Measurements from ENCODE around the gene LAMP5. TPM values are rescaled to one million over a fixed set of nuclear protein-coding genes. Genes with fewer than 3 reads are reported as not detected.

Gene LAMP5
- not detected for total RNA-seq
- not detected for total RNA-seq (2013)
- 0 to 0.10 (median 0) reads per million in 29 experiments for total RNA-seq

GRCh38 chr20:9514461-9515213 lies at the start of gene LAMP5:
Gene LAMP5, plus strand, starts transcription at chr20:9514590. Its CDS starts 263 bp downstream, at chr20:9514853.
- H3K36me3 Mint-ChIP-seq = no peaks in the 10 kb centered on the region
- Histone ChIP-seq H3K4me1 (ENCODE audit: control insufficient read depth in 1 of 2, extremely low read depth in 1 of 2, insufficient read depth in 2 of 2, low read length in 2 of 2) (no peaks in the 10 kb centered on the region), H3K27me3 (replicated peaks in 1 of 2; ENCODE audit: control insufficient read depth in 2 of 2, extremely low read depth in 1 of 2, insufficient read depth in 2 of 2, low read length in 1 of 2) (peaks cover 19 to 29% of the 10 kb centered on the region in 2 experiments), H3K27ac (ENCODE audit: low read length) (no peak within 1 kb of the TSS), H3K4me3 (ENCODE audit: control insufficient read depth in 1 of 2, extremely low read depth in 1 of 2, low read length in 1 of 2) (no peak within 1 kb of the TSS), H3K9me3 (no peaks in the 10 kb centered on the region), H3K36me3 (ENCODE audit: control insufficient read depth in 2 of 2, extremely low read depth in 1 of 2, insufficient read depth in 1 of 2, low read length in 1 of 2) (no peaks in the 10 kb centered on the region)
- H3K27ac Mint-ChIP-seq = no peak within 1 kb of the TSS
- POLR2A ChIA-PET = no interaction called here
- 6% methylated on average over 18 of the region's 38 CpGs for WGBS (ENCODE audit: insufficient coverage)
- ATAC-seq (replicated peaks in 1 of 4) (no peak), DNase-seq (no peak)
- H3K4me1 Mint-ChIP-seq = peaks cover 0 to 3% (median 0%) of the 10 kb centered on the region in 3 donors
- CTCF ChIA-PET = no interaction called here
- H3K4me3 Mint-ChIP-seq = no peak within 1 kb of the TSS
- peaks cover 47 to 65% of the 10 kb centered on the region in 2 donors for H3K27me3 Mint-ChIP-seq
- no peaks in the 10 kb centered on the region for H3K9me3 Mint-ChIP-seq

DNA sequence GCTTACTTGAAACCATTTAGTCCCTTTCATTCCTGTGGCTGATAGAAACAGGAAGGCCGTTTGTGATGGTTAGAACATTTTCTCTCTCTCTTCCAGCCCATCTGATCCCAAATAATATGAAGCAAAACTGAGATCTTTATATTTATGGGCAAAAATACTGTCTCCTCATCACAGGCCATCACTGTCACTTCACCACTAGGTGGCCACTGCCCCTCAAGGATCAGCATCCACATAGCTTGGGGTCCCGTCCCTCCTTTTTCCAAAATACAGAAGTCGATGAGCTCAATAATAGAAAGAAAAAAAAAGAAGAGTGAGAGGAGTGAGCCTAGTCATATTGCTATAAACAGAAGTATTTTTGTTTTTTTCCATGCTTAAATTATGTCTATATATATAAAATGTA lies 46.4 kb upstream of the LAMP5 start:
- ATAC-seq (replicated peaks in 1 of 4) (no peak), DNase-seq (no peak)
- Histone ChIP-seq H3K4me3 (ENCODE audit: control insufficient read depth in 1 of 2, extremely low read depth in 1 of 2, low read length in 1 of 2) (no peak overlapping the region), H3K4me1 (ENCODE audit: control insufficient read depth in 1 of 2, extremely low read depth in 1 of 2, insufficient read depth in 2 of 2, low read length in 2 of 2) (no peaks in the 10 kb centered on the region), H3K27me3 (replicated peaks in 1 of 2; ENCODE audit: control insufficient read depth in 2 of 2, extremely low read depth in 1 of 2, insufficient read depth in 2 of 2, low read length in 1 of 2) (no peaks in the 10 kb centered on the region), H3K36me3 (ENCODE audit: control insufficient read depth in 2 of 2, extremely low read depth in 1 of 2, insufficient read depth in 1 of 2, low read length in 1 of 2) (no peaks in the 10 kb centered on the region), H3K9me3 (no peaks in the 10 kb centered on the region), H3K27ac (ENCODE audit: low read length) (no peak overlapping the region)
- H3K27ac Mint-ChIP-seq = no peak overlapping the region
- WGBS (ENCODE audit: insufficient coverage) = no CpG with 5 or more reads among the region's 3 CpGs
- POLR2A ChIA-PET = no interaction called here
- no peak overlapping the region for H3K4me3 Mint-ChIP-seq
- no peaks in the 10 kb centered on the region for H3K4me1 Mint-ChIP-seq
- CTCF ChIA-PET = no interaction called here
- H3K27me3 Mint-ChIP-seq = no peaks in the 10 kb centered on the region
- no peaks in the 10 kb centered on the region for H3K36me3 Mint-ChIP-seq
- H3K9me3 Mint-ChIP-seq = peaks cover 3 to 12% (median 7%) of the 10 kb centered on the region in 3 donors

DNA sequence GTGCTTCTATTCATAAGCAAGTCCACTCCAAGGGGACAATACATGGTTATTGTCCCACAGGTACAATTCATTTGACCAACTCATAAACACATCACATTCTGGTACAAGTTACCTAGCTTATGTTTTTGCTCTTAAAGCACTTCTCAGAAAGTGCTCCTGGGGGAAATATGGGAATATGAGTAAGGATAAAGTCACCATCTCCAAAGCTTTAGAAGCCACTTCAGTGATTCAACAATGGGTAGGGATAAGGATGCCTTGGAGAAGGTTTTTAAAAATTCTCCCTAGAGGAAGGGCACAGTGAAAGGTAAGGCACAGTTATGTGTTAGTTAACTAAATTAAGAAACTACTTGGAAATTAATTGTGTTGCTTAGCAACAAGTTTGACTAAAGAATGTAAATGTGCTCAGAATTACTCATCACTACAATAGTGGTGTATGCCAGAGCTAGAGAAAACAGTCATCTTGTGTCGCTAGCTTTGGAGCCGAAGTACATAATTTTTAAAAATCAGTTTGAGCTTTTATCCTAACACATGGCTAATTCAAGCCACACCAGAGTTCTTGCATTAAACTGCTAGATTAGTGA lies 39.5 kb upstream of the LAMP5 start:
- no peak overlapping the region for H3K27ac ChIP-seq (ENCODE audit: low read length)
- no peak for DNase-seq
- no peaks in the 10 kb centered on the region for H3K36me3 ChIP-seq (ENCODE audit: control insufficient read depth in 2 of 2, extremely low read depth in 1 of 2, insufficient read depth in 1 of 2, low read length in 1 of 2)
- Mint-ChIP-seq H3K27me3 (no peaks in the 10 kb centered on the region), H3K36me3 (no peaks in the 10 kb centered on the region), H3K4me1 (no peaks in the 10 kb centered on the region), H3K9me3 (peaks cover 0 to 4% (median 0%) of the 10 kb centered on the region in 3 donors), H3K27ac (no peak overlapping the region), H3K4me3 (no peak overlapping the region)
- H3K4me1 ChIP-seq (ENCODE audit: control insufficient read depth in 1 of 2, extremely low read depth in 1 of 2, insufficient read depth in 2 of 2, low read length in 2 of 2) = no peaks in the 10 kb centered on the region
- H3K9me3 ChIP-seq = no peaks in the 10 kb centered on the region
- ChIA-PET CTCF (no interaction called here), POLR2A (no interaction called here)
- no peak for ATAC-seq (replicated peaks in 1 of 4)
- no peak overlapping the region for H3K4me3 ChIP-seq (ENCODE audit: control insufficient read depth in 1 of 2, extremely low read depth in 1 of 2, low read length in 1 of 2)
- H3K27me3 ChIP-seq (replicated peaks in 1 of 2; ENCODE audit: control insufficient read depth in 2 of 2, extremely low read depth in 1 of 2, insufficient read depth in 2 of 2, low read length in 1 of 2) = no peaks in the 10 kb centered on the region
- no CpG with 5 or more reads among the region's 2 CpGs for WGBS (ENCODE audit: insufficient coverage)

DNA sequence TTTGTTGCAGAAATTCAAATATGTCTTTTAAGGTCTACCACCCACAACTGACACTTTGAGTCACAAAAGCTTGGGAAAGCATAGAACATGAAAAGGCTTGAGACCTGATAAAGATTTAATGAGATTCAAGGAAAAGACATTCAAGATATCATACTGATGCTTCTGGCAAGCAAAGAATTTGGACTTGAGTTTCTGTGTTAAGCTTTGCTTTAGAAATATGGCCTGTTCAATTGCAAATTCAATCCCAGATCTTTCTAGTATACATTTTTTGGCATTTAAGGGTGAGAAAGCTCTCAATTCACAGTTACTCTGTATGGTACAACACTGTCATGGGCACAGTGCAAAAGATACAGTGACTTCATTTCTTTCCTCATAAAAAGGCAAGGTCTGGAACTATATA lies 38.9 kb upstream of the LAMP5 start:
- Histone ChIP-seq H3K9me3 (no peaks in the 10 kb centered on the region), H3K27ac (ENCODE audit: low read length) (no peak overlapping the region), H3K4me3 (ENCODE audit: control insufficient read depth in 1 of 2, extremely low read depth in 1 of 2, low read length in 1 of 2) (no peak overlapping the region), H3K4me1 (ENCODE audit: control insufficient read depth in 1 of 2, extremely low read depth in 1 of 2, insufficient read depth in 2 of 2, low read length in 2 of 2) (no peaks in the 10 kb centered on the region), H3K27me3 (replicated peaks in 1 of 2; ENCODE audit: control insufficient read depth in 2 of 2, extremely low read depth in 1 of 2, insufficient read depth in 2 of 2, low read length in 1 of 2) (no peaks in the 10 kb centered on the region), H3K36me3 (ENCODE audit: control insufficient read depth in 2 of 2, extremely low read depth in 1 of 2, insufficient read depth in 1 of 2, low read length in 1 of 2) (no peaks in the 10 kb centered on the region)
- POLR2A ChIA-PET = no interaction called here
- Mint-ChIP-seq H3K27ac (no peak overlapping the region), H3K27me3 (no peaks in the 10 kb centered on the region), H3K4me3 (no peak overlapping the region), H3K9me3 (peaks cover 0 to 4% (median 0%) of the 10 kb centered on the region in 3 donors), H3K36me3 (no peaks in the 10 kb centered on the region), H3K4me1 (no peaks in the 10 kb centered on the region)
- ATAC-seq (replicated peaks in 1 of 4) (no peak), DNase-seq (no peak)
- CTCF ChIA-PET = no interaction called here

GRCh38 chr20:9476174-9476573 lies 38.2 kb upstream of the LAMP5 start:
- POLR2A ChIA-PET = no interaction called here
- H3K36me3 ChIP-seq (ENCODE audit: control insufficient read depth in 2 of 2, extremely low read depth in 1 of 2, insufficient read depth in 1 of 2, low read length in 1 of 2) = no peaks in the 10 kb centered on the region
- DNase-seq = no peak
- H3K4me3 ChIP-seq (ENCODE audit: control insufficient read depth in 1 of 2, extremely low read depth in 1 of 2, low read length in 1 of 2) = no peak overlapping the region
- Mint-ChIP-seq H3K4me1 (no peaks in the 10 kb centered on the region), H3K4me3 (no peak overlapping the region), H3K36me3 (no peaks in the 10 kb centered on the region), H3K27me3 (no peaks in the 10 kb centered on the region), H3K27ac (no peak overlapping the region), H3K9me3 (peaks cover 0 to 7% (median 0%) of the 10 kb centered on the region in 3 donors)
- H3K9me3 ChIP-seq = no peaks in the 10 kb centered on the region
- no CpG with 5 or more reads among the region's 4 CpGs for WGBS (ENCODE audit: insufficient coverage)
- CTCF ChIA-PET = no interaction called here
- no peak overlapping the region for H3K27ac ChIP-seq (ENCODE audit: low read length)
- H3K27me3 ChIP-seq (replicated peaks in 1 of 2; ENCODE audit: control insufficient read depth in 2 of 2, extremely low read depth in 1 of 2, insufficient read depth in 2 of 2, low read length in 1 of 2) = no peaks in the 10 kb centered on the region
- H3K4me1 ChIP-seq (ENCODE audit: control insufficient read depth in 1 of 2, extremely low read depth in 1 of 2, insufficient read depth in 2 of 2, low read length in 2 of 2) = no peaks in the 10 kb centered on the region
- no peak for ATAC-seq (replicated peaks in 1 of 4)

GRCh38 chr20:9476637-9477036 lies 37.8 kb upstream of the LAMP5 start:
- 92% methylated on average over 6 of the region's 7 CpGs for WGBS (ENCODE audit: insufficient coverage)
- H3K4me3 Mint-ChIP-seq = no peak overlapping the region
- no peaks in the 10 kb centered on the region for H3K27me3 Mint-ChIP-seq
- ChIA-PET CTCF (no interaction called here), POLR2A (no interaction called here)
- no peaks in the 10 kb centered on the region for H3K27me3 ChIP-seq (replicated peaks in 1 of 2; ENCODE audit: control insufficient read depth in 2 of 2, extremely low read depth in 1 of 2, insufficient read depth in 2 of 2, low read length in 1 of 2)
- no peaks in the 10 kb centered on the region for H3K4me1 Mint-ChIP-seq
- ATAC-seq (replicated peaks in 1 of 4) (no peak), DNase-seq (no peak)
- H3K4me1 ChIP-seq (ENCODE audit: control insufficient read depth in 1 of 2, extremely low read depth in 1 of 2, insufficient read depth in 2 of 2, low read length in 2 of 2) = no peaks in the 10 kb centered on the region
- H3K27ac ChIP-seq (ENCODE audit: low read length) = no peak overlapping the region
- H3K9me3 ChIP-seq = no peaks in the 10 kb centered on the region
- no peaks in the 10 kb centered on the region for H3K36me3 Mint-ChIP-seq
- H3K27ac Mint-ChIP-seq = no peak overlapping the region
- no peaks in the 10 kb centered on the region for H3K36me3 ChIP-seq (ENCODE audit: control insufficient read depth in 2 of 2, extremely low read depth in 1 of 2, insufficient read depth in 1 of 2, low read length in 1 of 2)
- H3K9me3 Mint-ChIP-seq = peaks cover 0 to 7% (median 0%) of the 10 kb centered on the region in 3 donors
- no peak overlapping the region for H3K4me3 ChIP-seq (ENCODE audit: control insufficient read depth in 1 of 2, extremely low read depth in 1 of 2, low read length in 1 of 2)
